Measurements from ENCODE around the gene PRKCE. TPM values are rescaled to one million over a fixed set of nuclear protein-coding genes. Genes with fewer than 3 reads are reported as not detected.

PRKCE gene
- total and polyA plus RNA-seq, 7 donors = 3.0 to 22.8 (median 16.1) TPM

DNA sequence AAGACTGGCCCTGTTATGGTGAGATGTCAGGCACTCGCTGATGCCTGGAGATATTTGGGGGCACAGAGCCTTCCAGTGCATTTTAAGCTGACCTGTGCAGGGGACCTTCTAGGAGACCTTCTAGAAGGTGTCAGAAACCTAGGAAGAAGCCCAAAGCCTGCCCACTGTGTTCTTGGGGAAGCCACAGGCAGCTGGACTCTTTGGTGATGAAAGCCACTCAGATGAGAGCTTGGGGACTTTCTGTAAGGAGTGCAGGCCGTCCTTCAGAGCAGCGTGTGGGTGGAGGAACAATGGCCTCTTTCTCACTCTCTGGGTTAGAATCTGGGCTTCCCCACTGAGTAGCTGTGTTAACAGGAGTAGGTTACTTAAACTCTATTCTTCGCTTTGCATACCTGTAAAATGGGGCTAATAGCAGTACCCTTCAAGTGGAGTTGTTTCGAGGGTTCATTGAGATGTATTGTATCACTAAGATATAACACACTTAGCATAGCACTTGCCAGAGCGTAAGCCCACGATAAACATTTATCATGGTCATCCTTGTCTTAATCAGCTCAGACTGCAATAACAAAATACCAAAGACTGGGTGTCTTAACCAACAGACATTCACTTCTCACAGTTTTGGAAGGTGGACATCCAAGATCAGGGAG is 323.4 kb downstream of the PRKCE start:
- Histone ChIP-seq H3K36me3 (ENCODE audit: insufficient read depth in 1 of 2, low read depth in 1 of 2) (peaks cover 0 to 2% of the 10 kb centered on the region in 2 donors), H3K4me3 (no peak overlapping the region), H3K9me3 (no peaks in the 10 kb centered on the region), H3K4me1 (no peaks in the 10 kb centered on the region), H3K27ac (no peak overlapping the region), H3K27me3 (ENCODE audit: insufficient read depth in 3 of 3, low read length in 2 of 3) (no peaks in the 10 kb centered on the region)
- DNase-seq (no peak), ATAC-seq (no peak)
- TF ChIP-seq, protein P1, sequence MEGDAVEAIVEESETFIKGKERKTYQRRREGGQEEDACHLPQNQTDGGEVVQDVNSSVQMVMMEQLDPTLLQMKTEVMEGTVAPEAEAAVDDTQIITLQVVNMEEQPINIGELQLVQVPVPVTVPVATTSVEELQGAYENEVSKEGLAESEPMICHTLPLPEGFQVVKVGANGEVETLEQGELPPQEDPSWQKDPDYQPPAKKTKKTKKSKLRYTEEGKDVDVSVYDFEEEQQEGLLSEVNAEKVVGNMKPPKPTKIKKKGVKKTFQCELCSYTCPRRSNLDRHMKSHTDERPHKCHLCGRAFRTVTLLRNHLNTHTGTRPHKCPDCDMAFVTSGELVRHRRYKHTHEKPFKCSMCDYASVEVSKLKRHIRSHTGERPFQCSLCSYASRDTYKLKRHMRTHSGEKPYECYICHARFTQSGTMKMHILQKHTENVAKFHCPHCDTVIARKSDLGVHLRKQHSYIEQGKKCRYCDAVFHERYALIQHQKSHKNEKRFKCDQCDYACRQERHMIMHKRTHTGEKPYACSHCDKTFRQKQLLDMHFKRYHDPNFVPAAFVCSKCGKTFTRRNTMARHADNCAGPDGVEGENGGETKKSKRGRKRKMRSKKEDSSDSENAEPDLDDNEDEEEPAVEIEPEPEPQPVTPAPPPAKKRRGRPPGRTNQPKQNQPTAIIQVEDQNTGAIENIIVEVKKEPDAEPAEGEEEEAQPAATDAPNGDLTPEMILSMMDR (IDR thresholded peaks at IDR 0.05) = no peak
- intact Hi-C loops (cut with DNase I) = no loop called here
- WGBS, 3 donors = 83 to 91% (median 90%) methylated on average over 7 of the region's 7 CpGs

DNA sequence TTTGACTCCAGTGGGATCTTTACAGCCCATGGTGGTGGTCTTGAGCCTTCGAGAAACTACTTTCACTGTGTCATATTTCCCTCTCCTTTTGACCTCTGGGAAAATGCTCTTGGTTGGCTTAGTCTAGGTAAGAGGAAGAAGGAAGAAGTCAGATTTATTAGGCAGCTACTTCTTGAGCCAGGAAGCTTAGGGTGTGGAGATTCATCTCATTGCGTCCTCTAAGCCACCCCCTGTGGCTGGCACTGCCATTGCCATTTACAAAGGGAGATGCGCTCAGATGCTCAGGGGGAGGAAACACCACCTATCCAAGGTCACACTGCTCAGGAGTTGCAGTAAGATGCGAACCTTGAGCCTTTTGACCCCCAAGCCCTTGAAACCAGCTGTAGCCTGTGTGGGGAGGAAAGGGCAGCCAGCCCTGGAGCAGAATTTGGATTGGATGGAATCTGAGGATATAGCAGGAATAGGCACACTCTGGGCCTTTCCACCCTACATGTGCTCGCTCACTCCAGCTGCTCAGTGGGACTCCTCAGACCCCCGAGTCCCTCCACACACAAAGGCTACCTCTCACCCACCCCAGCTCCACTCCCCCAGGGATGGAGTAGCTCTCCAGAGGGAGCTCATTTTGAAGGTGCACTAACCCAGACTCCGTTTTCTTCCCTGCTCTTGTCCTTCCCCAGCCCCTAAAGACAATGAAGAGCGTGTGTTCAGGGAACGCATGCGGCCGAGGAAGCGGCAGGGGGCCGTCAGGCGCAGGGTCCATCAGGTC is 324.5 kb downstream of the PRKCE start:
- no peak overlapping the region for H3K4me3 ChIP-seq
- no peak for ATAC-seq
- DNase-seq = no peak
- TF ChIP-seq, protein P1 (IDR thresholded peaks at IDR 0.05) = no peak
- no peaks in the 10 kb centered on the region for H3K27me3 ChIP-seq (ENCODE audit: insufficient read depth in 3 of 3, low read length in 2 of 3)
- WGBS, 3 donors = 93 to 94% (median 93%) methylated on average over 14 of the region's 14 CpGs
- intact Hi-C loops (cut with DNase I) = no loop called here
- H3K4me1 ChIP-seq = no peaks in the 10 kb centered on the region
- no peaks in the 10 kb centered on the region for H3K9me3 ChIP-seq
- H3K27ac ChIP-seq = no peak overlapping the region
- peaks cover 0 to 12% of the 10 kb centered on the region in 2 donors for H3K36me3 ChIP-seq (ENCODE audit: insufficient read depth in 1 of 2, low read depth in 1 of 2)

DNA sequence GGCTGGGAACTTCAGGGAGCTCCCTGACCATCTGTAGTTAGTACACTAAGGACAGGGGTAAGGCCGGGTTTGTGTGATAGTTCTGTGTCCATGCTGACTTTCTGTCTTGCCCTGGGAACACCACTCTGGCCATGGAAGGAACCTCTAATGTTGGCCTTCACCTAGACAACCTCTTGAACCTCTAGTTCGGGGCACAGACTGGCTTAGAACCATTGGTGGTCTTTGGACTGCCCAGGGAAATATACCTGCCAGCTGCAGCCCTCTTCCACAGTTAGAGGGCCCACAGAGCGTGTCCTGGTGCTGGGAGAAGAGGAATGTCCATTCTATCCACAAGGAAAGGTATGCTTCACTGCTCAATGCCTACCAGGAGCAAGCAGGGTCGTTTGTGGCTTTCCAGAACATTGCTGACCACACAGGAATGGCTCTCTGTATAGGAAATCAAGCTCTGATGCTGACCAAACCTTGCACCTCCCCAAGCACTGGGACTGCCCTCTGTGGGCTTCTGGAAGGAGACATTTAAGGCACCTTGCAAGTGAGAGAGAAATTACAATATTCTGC is 326.9 kb downstream of the PRKCE start:
- TF ChIP-seq, protein P1 (IDR thresholded peaks at IDR 0.05) = no peak
- no peak for DNase-seq
- Histone ChIP-seq H3K27ac (no peak overlapping the region), H3K27me3 (ENCODE audit: insufficient read depth in 3 of 3, low read length in 2 of 3) (no peaks in the 10 kb centered on the region), H3K9me3 (no peaks in the 10 kb centered on the region), H3K36me3 (ENCODE audit: insufficient read depth in 1 of 2, low read depth in 1 of 2) (peaks cover 0 to 15% of the 10 kb centered on the region in 2 donors), H3K4me1 (no peaks in the 10 kb centered on the region), H3K4me3 (no peak overlapping the region)
- ATAC-seq = no peak
- WGBS, 3 donors = 84 to 89% (median 84%) methylated on average over 4 of the region's 4 CpGs
- intact Hi-C loops (cut with DNase I) = no loop called here

DNA sequence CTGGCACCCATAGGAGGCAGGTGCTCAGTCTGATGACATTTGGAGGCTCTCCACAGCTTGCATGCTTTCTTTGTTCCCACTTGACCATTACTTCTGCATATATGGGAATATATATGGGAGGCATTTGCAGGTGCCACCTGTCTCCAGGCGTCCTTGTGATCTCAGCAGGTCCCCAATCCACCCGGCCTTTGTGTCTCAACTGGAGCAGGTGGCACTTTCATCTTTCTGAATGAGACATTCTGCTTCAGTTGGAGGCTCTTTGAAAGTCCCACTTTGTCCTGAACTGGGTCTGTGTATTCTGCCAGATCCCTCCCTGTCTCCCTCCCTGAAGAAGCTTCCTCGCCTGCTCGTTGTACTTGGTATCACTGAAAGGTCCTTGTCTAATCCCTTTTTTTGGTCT is 327.6 kb downstream of the PRKCE start:
- H3K4me3 ChIP-seq = no peak overlapping the region
- whole genome bisulfite sequencing, 3 donors = 90 to 94% (median 94%) methylated on average over 4 of the region's 4 CpGs
- TF ChIP-seq, protein P1 (IDR thresholded peaks at IDR 0.05) = no peak
- H3K27ac ChIP-seq = no peak overlapping the region
- ATAC-seq = no peak
- peaks cover 0 to 15% of the 10 kb centered on the region in 2 donors for H3K36me3 ChIP-seq (ENCODE audit: insufficient read depth in 1 of 2, low read depth in 1 of 2)
- intact Hi-C loops (cut with DNase I) = no loop called here
- no peaks in the 10 kb centered on the region for H3K27me3 ChIP-seq (ENCODE audit: insufficient read depth in 3 of 3, low read length in 2 of 3)
- no peaks in the 10 kb centered on the region for H3K4me1 ChIP-seq
- no peak for DNase-seq
- H3K9me3 ChIP-seq = no peaks in the 10 kb centered on the region

Measured in psoas muscle (tissue), 8 donors.